GM21360 (cell line): ENCODE data around the gene KCNJ16.
"Not testable (repeated sequence)": the region's sequence is repeated elsewhere in the genome, so short reads cannot be mapped to it uniquely, and the experiment has no call there.

ENCODE experiments used
- ATAC-seq: cut with Tn5 transposase; IDR thresholded peaks from one replicate; pipeline ENCODE4 v1.9.1; 2021; ENCODE audit warnings: mild to moderate bottlenecking, moderate library complexity; ENCODE audit not compliant: unreplicated experiment

KCNJ16 gene

GRCh38 chr17:70074956-70075355 lies at the start of gene KCNJ16:
TSS of gene KCNJ16 (plus strand) at chr17:70075225. CDS start at chr17:70132088, 56,863 bp downstream.
- no peak for ATAC-seq

- ATAC-seq = no peak
Observed at GRCh38 chr17:70028397-70028796, 46.6 kb upstream of the KCNJ16 start.

- no peak for ATAC-seq
Observed at GRCh38 chr17:70028978-70029767, 45.9 kb upstream of the KCNJ16 start.

GRCh38 chr17:70030371-70030770 lies 44.7 kb upstream of the KCNJ16 start:
- ATAC-seq = no peak

- no peak for ATAC-seq
Observed at GRCh38 chr17:70031341-70031740, 43.7 kb upstream of the KCNJ16 start.

GRCh38 chr17:70033165-70033564 lies 41.9 kb upstream of the KCNJ16 start:
- no peak for ATAC-seq

GRCh38 chr17:70034158-70034557 lies 40.9 kb upstream of the KCNJ16 start:
- no peak for ATAC-seq

- ATAC-seq = no peak
Observed at GRCh38 chr17:70037498-70037897, 37.5 kb upstream of the KCNJ16 start.

GRCh38 chr17:70040336-70040735 lies 34.7 kb upstream of the KCNJ16 start:
- ATAC-seq = no peak

GRCh38 chr17:70041061-70041460 lies 34.0 kb upstream of the KCNJ16 start:
- no peak for ATAC-seq

GRCh38 chr17:70041540-70041939 lies 33.5 kb upstream of the KCNJ16 start:
- ATAC-seq = no peak

- not testable (repeated sequence) for ATAC-seq
Observed at GRCh38 chr17:70045780-70046179, 29.2 kb upstream of the KCNJ16 start.

GRCh38 chr17:70047619-70048419 lies 27.2 kb upstream of the KCNJ16 start:
- no peak for ATAC-seq

GRCh38 chr17:70049801-70050591 lies 25.0 kb upstream of the KCNJ16 start:
- no peak for ATAC-seq

GRCh38 chr17:70050931-70051330 lies 24.1 kb upstream of the KCNJ16 start:
- no peak for ATAC-seq

- ATAC-seq = no peak
Observed at GRCh38 chr17:70053241-70054234, 21.5 kb upstream of the KCNJ16 start.

GRCh38 chr17:70055000-70055399 lies 20.0 kb upstream of the KCNJ16 start:
- ATAC-seq = no peak

- no peak for ATAC-seq
Observed at GRCh38 chr17:70059071-70059470, 16.0 kb upstream of the KCNJ16 start.

- no peak for ATAC-seq
Observed at GRCh38 chr17:70059649-70060048, 15.4 kb upstream of the KCNJ16 start.

GRCh38 chr17:70060415-70060814 lies 14.6 kb upstream of the KCNJ16 start:
- ATAC-seq = no peak
